Activated CD8-positive, alpha-beta memory T cell treated with anti-CD3 and anti-CD28 coated beads for 24 hours (primary cell): Measurements from ENCODE around the gene MYO1G.
A peak's percentile ranks its signal among the peaks of the same experiment; 100 is the strongest.
"Not testable (repeated sequence)": the region's sequence is repeated elsewhere in the genome, so short reads cannot be mapped to it uniquely, and the experiment has no call there.

Source experiments
- DNase-seq: peaks from one replicate; pipeline ENCODE4 v3.0.0-alpha.2; 2020

MYO1G gene

DNA sequence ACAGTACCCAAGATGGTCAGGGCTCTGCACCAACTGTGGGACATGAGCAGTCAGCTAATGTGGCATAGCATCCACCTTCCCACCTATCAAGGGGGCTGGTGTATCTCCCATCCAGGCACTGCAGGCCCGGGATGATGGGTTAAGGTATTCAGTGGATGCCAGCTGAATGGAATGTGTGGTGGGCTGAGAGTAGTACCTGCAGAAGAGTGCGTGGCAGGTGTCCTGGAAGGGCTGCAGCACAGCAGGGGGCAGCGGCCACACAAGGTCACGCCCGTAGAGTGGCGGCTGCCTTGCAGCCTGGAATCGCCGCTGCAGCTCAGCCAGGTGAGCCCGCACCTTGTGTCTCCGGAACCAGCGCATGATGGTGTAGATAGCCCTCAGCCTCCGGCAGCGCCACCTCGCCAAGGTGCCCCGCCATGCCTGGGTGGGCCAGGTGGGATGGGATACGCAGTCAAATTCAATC is 13.3 kb downstream of the MYO1G start:
- peak; percentile 52 for DNase-seq

DNA sequence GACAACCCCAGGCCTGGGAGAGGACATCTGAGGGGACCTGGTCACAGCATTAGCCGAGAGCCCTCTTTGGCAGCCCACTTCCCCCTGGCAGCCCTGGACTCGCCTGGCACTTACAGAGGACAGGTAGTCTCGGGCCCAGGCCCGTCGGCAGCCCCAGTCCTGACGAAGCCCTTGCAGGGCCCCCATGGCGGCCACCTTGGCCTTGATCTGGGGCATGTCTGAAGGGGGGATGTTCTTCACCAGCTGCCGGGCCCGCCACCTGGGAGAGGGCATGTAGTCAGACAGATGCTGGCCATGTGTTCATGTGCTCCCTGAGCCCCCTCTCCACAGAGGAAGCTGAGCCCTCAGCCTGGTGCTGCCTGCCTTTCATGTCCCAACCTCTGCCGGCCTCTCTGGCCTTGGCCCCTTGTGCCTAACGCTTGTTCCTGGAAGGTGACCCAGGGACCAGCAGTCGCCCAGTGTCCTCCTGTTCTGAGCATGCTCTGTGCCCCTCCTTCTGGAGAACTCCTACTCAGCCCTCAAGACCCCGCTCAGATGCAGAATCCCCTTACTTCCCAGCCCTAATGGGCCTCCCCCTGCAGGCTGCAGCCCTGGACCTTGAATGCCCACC is 13.9 kb downstream of the MYO1G start:
- peak; percentile 61 for DNase-seq

DNA sequence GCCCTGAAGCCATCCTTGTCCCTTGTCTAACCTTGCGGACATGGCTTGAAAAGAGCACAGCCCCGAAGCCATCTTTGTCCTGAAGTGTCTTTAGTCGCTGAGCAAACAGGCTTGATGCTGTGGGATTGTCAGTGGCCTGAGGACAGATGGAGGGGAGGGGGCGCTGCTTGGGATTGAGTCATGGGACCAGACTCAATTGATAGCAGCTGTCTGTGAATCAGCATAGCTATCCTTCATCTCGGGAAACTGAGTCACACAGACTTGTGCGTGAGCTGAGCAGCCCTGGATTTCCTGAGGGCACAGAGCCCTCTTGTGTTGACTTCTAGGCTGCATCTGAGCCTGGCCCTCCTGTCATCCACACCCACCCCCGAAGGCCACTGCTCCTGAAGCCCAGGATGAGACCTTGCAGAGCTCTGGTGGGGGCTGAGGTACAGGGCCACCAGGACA is 14.4 kb downstream of the MYO1G start:
- no peak for DNase-seq

DNA sequence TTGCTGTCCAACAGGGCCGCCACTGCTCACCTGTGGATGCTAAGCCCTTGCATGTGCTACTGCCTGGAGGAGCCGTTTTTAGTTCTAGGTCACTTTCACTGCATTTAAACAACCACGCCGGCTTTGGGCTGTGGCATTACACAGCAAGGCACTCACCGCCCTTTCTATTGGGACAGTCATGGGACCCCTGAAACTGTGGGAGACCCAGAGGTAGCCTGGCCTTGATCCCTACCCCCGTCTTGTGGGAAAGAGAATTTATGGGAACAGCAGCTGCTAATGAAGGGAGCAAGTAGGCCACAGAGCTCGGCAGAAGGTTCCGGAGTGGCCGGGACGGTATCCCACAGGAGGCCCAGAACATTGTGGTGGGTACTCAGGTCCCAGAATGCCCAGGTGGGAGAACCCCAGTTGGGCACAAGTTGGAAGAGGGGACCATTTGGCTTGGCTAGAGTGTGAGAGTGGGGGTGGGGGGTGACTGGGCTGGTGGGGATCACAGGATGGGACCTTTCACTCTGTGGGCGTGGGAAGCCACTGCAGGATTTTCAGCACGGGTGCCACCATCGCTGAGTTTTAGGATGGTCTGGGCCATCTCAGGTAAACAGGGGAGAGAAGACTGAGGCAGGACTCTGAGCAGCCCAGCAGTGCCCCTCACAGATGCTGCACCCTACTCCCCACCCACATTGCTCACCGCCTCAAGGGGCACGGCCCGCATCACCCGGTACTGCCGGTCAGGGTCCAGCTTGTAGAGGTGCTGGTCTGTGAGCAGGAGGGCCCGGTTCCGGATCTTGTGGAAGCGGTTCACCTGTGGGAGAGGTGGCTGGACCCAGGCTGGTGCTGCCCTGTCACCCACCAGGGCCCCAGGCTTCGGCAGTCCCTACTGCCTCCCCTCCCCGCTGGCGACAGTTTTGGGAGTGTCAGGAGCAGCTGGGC is 15.2 kb downstream of the MYO1G start:
- peak; percentile 56 for DNase-seq

DNA sequence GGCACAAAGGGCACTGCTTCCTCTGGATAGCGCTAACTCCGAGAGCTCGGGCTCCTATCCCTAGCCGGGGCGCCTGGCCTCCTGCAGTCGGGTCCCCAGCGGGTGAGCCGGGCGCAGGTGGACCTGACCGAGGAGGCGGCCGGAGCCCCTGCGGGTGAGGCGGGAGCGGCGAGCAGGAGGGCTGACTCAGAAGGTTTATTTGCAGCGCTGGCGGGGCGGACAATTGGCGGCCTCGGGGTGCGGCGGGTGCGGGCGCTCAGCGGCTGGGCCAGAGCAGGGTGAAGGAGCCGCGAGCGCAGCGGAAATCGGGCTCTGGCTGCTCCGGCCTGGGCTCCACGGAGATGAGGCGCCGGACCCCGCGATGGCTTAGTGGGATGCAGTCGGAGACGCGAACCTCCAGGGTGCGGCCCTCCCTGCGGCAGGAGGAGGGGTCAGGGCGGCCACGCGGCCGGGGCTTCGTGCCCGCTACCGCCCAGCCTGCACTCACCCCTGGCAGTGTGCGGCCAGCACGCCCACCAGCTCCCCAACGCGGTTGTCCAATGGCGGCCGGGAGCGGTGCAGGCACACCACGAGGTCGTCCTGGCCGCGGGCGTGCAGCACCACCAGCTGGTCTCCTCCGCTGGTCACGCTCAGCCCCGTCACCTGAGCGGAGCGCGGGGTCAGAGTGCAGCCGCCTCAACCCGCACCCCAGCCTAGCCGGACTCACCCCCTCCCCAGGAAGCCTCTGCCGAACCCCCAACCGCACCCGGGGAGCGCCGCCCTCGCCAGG is 16.1 kb downstream of the MYO1G start:
- no peak for DNase-seq

DNA sequence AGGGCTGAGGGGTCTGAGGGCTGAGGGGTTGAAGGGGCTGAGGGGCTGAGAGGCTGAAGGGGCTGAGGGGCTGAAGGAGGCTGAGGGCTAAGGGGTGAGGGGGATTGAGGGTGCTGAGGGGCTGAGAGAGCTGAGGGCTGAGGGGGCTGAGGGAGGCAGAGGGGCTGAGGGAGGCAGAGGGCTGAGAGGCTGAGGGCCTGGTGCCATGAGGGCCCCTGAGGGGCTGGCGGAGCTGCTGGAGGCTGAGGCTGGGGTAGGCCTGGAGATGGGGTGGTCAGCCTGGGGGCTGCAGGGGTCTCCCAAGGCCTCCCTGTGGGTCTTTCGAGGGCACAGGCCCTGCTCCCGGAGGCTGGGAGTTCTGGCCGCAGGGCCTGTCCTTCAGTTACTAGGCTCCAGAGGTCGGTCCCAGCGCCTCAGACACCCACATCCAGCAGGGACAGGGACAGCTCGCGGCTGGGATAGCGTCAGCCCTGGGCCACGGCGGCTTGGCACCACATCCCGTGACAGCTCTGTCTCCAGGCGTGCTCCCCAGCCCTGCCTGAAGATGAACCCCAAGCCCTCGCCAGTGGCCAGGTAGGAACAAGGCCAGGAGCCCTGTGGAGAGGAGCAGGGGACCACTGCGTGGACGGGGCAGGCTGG is 16.9 kb downstream of the MYO1G start:
- peak; percentile 59 for DNase-seq

DNA sequence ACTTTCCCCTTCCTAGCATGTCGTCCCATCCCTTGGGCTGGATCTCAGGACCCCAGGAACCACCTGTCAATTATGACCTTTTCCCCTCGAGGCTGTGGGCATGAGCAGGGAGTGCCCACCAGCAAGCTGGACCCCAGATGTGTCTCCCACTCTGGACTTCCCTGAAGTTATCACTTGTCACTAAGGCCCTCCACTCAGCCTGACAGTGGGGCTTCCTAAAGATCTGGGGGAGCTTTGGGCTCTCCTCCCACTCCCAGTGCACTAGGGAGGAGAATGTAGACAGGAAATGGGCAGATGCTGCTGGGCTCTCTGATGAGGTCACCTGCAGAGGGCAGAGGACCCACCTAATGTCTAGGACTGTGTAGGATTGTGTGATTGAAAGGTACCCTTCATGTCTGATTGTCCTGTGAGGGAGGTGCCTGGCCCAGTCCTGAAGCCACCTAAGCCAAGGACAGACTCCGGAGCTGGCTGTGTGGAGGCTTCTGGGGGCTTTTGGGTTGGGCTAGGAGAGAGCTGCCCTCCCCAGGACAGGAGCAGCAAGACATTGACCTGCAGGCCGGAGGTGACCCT is 18.7 kb downstream of the MYO1G start:
- DNase-seq, result peak; percentile 63

DNA sequence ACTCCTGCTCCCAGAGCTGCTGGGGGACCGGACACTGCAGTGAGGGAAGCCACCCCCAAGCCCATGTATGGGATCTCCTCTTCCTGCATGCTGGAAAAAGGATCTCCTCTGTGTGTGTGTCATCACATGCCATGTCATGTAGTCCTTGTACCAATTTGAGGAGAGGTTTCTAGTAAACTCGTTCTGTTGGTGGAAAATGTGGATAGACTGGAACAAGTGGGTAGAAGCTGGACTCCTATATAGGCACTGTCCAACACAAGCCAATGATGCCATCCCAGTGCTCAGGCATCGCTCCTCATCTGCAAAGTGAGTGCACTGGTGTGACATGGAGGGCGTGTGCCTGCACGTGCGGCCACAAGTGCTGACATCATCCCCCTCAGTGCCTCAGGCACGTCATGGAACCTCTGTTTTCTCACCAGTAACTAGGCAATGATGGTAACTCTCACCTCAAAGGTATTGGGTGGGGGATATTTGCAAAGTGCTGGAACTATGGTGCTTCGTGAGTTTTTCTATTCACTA is 19.3 kb downstream of the MYO1G start:
- peak; percentile 66 for DNase-seq

DNA sequence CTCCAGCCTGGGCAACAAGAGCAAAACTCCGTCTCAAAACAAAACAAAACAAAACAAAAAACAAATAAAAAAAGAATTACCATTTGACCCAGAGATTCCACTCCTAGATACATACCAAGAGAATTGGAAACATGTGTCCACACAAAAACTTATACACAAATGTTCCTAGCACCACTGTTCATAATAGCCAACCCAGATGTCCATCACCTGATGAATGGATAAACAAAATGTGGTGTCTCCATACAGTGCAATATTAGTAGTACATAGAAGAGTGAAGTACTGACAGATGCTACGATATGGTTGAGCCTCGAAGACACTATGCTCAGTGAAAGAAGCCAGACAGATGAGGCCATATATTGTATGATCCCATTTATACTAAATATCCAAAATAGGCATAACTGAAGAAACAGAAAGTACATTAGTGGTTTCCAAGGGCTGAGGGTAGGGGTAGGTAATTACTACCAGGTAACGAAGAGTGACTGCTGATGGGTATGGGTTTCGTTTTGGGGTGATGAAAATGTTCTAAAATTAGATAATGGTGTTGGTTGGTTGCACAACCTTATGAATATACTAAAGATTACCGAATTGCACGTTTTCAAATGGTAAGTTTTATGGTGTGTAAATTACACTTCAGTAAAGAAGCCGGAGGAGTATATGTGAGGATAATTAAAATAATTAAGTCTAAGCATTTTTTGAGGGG is 20.0 kb downstream of the MYO1G start:
- DNase-seq, result no peak

DNA sequence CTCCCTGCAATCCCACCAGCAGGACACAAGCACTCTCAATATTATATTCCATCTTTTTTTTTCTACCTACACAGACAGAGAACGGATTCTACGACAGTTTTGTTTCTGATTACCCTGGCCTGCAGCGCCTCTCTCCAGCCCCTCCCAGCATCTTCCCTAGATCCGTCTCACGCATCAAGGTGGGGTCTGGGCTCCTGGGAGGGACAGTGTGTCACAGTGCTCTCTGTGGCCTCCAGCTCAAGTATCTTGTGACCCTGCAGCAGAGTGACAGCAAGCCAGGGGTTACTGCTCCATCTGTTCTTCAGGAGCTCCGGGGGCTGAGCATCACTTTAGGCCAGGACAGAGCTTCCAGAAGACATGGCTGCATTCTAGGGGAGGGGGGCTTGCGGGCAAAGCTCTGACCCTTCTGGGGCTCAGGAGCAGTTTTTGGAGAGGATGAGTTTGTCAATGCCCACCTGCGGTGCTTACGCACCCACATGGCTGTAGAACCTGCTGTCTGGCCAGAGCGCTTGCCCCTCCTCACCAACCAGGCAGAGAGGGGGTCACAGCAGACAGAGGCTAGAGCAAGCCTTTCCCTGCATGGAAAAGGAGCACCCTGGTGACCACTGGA is 22.6 kb downstream of the MYO1G start:
- DNase-seq, result no peak

DNA sequence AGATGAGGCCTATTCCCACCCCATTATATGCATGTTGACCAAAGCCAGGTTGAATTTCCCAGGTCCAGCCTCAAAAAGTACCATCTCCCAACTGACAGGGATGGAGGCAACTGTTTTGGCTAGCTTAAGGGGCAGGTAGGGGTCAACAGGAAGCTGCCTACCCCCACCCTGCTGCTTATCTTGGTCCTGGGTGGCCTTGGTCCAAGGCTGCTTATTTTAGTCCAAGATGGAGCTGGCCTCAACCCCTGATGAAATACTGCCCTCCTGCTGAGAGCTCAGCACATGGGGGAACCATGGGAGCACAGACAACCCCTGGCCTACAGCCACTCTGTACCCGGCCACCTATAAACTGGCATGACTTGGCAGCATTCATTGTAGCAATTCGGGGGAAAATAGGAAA is 23.1 kb downstream of the MYO1G start:
- DNase-seq, result no peak

DNA sequence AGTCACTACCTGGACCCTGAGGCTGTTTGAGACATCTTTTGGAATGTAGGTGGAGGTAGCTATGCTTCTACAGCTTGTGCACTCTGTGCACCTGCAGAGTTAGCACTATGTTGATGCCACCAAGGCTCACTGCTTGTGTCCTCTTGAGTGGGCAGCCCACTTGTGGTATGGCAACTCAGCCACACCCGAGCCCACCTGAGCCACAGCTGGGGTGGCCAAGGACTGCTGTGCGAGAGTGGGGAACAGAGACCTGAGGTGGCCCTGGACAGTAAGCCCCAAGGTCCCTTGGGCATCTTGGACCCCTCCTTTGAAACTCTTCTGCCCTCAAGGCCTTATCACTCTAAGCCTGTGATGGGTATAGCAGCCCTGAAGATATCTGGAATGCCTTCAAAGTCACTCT is 25.7 kb downstream of the MYO1G start:
- no peak for DNase-seq

DNA sequence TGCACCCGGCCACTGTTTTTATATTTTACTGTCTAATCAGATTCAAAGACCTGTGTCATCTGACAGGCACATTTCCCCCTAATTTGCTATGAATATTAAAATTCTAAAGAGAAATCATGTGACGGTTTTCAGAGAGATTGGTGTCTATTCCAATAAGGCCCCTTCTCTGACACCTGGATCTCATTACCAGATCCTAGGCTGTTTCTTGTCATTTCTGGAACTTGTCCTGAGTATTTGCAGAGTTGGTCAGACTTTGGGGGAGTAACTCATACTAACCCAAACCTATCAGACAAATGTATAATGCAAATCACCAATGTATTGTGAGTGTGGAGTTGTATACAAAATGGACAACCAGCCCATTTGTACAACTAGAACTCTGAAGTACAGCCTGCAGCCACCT is 29.5 kb downstream of the MYO1G start:
- DNase-seq, result no peak

DNA sequence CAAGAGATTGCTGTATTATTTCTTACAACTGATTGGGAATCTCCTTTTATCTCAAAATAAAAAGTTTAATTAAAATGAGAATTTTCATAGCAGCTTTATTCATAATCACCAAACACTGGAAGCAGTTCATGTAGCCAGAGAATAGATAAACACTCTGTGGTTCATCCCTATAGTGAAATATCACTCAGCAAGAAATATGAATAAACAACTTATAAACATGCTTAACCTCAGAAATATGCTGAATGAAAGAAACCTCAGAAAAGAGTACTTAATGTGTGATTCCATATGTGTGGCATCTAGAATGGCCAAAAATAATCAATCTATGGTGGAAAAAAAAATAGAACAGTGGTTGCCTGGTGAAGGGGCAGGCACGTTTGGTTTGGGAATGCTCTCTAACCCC is 33.3 kb downstream of the MYO1G start:
- no peak for DNase-seq

DNA sequence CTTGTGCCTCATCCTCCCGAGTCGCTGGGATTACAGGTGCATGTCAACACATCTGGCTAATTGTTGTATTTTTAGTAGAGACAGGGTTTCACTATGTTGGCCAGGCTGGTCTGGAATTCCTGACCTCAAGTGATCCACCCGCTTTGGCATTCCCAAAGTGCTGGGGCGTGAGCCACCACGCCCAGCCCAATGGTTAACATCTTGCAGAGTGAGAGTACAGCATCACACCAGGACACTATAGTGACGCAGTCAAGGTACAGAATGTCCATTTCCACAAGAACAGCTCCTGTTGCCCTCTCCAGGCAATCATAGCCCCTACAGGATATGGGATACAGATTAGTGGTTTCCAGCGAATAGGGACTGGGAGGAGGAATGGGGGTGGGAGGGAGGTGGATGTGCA is 34.0 kb downstream of the MYO1G start:
- DNase-seq, result no peak

DNA sequence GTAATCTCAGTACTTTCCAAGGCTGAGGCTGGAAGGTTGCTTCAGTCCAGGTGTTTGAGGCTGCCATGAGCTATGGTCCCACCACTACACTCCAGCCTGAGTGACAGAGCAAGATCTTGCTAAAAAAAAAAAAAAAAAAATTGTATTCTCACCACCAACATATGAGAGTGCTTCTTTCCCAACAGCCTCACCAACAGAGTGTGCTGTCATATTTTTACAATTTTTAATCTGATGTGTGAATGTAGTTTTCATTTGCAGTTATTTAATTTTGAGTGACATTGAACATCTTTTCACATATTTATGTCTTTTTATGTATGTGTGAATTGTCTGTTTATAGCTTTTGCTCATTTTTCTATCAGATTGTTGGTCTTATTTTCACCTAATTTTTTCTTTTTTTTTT is 35.2 kb downstream of the MYO1G start:
- DNase-seq, result no peak

DNA sequence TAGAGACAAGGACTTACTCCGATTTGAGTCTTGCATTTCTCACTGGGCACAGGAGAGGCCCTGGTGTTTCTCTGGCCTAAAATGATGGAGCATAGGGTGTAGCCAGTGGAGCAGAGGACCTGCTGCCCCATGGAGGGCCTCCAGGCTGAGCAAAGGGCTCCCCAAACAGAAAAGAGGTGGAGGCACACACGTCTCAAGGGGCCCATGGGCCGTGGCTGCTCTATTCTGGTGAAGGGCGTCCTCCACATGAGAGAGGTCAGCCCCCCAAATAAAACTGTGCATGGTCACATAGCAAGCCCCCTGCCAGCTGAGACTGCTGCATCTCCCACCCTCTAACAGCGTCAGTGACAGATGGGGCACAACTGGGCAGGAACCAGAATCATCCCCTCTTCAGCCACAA is 41.4 kb downstream of the MYO1G start:
- no peak for DNase-seq

DNA sequence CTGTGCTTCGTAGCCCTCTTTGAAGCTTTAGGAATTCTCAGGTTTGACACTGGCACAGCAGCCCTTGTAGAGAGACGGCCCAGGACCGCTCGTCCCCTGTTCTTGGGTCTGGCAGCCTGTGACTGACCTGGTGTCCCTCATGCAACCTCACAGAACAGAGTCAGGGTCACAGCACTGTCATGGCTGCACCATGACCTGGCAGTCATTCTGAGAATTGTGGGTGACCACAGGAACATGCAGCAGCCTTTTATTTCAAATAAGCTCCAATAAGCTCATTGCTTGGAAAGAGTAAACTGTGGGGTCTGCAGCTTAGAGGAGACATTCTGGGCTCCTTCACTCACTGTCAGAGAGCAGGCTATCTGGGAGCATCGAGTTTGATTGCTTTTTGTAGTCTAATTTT is 42.5 kb downstream of the MYO1G start:
- no peak for DNase-seq

DNA sequence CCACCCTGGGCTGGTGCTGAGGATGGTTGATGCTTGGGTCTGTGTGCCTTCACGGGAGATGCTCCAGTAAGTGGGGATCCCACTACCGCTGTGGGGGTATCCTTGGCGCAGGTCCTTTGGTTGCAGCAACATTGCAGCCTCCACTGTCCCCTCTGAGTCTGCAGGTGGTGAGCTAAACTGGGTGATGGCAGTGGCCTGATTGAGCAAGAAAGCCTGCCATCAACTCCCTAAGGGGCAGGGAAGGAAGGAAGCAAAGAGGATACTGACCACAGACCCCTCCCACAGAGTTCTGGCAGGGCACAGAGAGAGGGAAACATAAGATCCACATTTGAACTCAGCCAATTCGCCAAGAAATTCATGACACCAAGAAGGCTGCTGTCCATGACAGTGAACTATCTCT is 43.2 kb downstream of the MYO1G start:
- DNase-seq, result no peak

DNA sequence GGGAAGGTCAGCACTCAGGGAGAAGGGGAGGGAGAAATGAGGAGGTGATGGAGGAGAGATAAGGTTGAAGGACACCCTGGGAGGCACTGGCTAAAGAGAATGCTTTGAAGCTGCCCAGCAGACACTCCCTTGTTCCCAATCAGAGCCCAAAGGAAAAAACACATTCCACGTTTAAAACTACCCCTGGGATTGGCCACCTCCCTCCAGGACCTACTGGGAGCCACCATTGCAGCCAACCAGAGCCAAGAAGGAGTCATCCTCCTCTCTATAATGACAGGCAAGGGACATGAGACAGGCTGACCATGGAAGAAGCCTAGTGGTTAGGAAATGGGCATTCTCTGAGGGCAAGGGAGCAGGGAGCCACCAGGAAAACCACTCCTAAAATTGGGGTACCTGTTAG is 43.8 kb downstream of the MYO1G start:
- DNase-seq, result no peak

DNA sequence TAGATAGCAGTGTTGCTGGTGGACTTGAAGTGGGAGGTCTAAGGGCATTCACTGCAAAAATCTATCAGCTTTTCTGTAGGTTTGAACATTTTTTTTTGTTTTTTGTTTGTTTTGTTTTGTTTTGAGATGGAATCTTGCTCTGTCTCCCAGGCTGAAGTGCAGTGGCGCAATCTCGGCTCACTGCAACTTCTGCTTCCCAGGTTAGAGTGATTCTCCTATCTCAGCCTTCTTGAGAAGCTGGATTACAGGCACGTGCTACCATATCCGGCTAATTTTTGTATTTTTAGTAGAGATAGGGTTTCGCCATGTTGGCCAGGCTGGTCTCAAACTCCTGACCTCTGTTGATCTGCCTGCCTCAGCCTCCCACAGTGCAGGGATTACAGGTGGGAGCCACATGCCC is 44.3 kb downstream of the MYO1G start:
- not testable (repeated sequence) for DNase-seq
